Astrocyte of the cerebellum (primary cell): Measurements from ENCODE around the gene TTC9.

Experiments used
- DNase-seq: peaks from one replicate; pipeline ENCODE4 v3.0.0-alpha.2; 2011; ENCODE audit warnings: low read depth
- H3K4me3 ChIP-seq: 2 replicates; pipeline ENCODE4 v1.5.1; 2011; ENCODE audit warnings: mild to moderate bottlenecking, low read depth, low read length, moderate library complexity
- CTCF ChIP-seq: IDR thresholded peaks from 2 replicates; pipeline ENCODE4 v1.5.1; 2012; ENCODE audit warnings: low read length, low read depth, moderate library complexity, mild to moderate bottlenecking; ENCODE audit errors: missing control alignments
- in situ Hi-C: cut with HindIII; loops from 2 replicates; pipeline ENCODE4 v1.10.0; 2017; ENCODE audit warnings: low sequenced_read_pairs

TTC9 gene

GRCh38 chr14:70653662-70654061 lies 11.9 kb downstream of the TTC9 start:
- in situ Hi-C loops: no loop called here
- TF ChIP-seq CTCF: no peak
- no peak overlapping the region for H3K4me3 ChIP-seq
- DNase-seq: no peak

- in situ Hi-C loops: no loop called here
- TF ChIP-seq CTCF: no peak
- no peak overlapping the region for H3K4me3 ChIP-seq
- DNase-seq: no peak
Observed at GRCh38 chr14:70654632-70655031, 12.9 kb downstream of the TTC9 start.

GRCh38 chr14:70655110-70655826 lies 13.6 kb downstream of the TTC9 start:
- no peak for DNase-seq
- TF ChIP-seq CTCF: no peak
- no peak overlapping the region for H3K4me3 ChIP-seq
- in situ Hi-C loops: no loop called here

GRCh38 chr14:70658899-70659298 lies 17.2 kb downstream of the TTC9 start:
- in situ Hi-C loops: no loop called here
- H3K4me3 ChIP-seq: no peak overlapping the region
- no peak for TF ChIP-seq CTCF
- DNase-seq: no peak

- in situ Hi-C loops: no loop called here
- H3K4me3 ChIP-seq: no peak overlapping the region
- TF ChIP-seq CTCF: no peak
- DNase-seq: no peak
Observed at GRCh38 chr14:70660967-70661893, 19.5 kb downstream of the TTC9 start.

GRCh38 chr14:70662080-70662479 lies 20.4 kb downstream of the TTC9 start:
- no peak for DNase-seq
- TF ChIP-seq CTCF: no peak
- no peak overlapping the region for H3K4me3 ChIP-seq
- in situ Hi-C loops: no loop called here
